Measurements from ENCODE around the gene PRKCD. TPM values are rescaled to one million over a fixed set of nuclear protein-coding genes. Genes with fewer than 3 reads are reported as not detected.

The PRKCD gene
- total RNA-seq, 1 experiment from 2014 or later: 25.2 TPM

DNA sequence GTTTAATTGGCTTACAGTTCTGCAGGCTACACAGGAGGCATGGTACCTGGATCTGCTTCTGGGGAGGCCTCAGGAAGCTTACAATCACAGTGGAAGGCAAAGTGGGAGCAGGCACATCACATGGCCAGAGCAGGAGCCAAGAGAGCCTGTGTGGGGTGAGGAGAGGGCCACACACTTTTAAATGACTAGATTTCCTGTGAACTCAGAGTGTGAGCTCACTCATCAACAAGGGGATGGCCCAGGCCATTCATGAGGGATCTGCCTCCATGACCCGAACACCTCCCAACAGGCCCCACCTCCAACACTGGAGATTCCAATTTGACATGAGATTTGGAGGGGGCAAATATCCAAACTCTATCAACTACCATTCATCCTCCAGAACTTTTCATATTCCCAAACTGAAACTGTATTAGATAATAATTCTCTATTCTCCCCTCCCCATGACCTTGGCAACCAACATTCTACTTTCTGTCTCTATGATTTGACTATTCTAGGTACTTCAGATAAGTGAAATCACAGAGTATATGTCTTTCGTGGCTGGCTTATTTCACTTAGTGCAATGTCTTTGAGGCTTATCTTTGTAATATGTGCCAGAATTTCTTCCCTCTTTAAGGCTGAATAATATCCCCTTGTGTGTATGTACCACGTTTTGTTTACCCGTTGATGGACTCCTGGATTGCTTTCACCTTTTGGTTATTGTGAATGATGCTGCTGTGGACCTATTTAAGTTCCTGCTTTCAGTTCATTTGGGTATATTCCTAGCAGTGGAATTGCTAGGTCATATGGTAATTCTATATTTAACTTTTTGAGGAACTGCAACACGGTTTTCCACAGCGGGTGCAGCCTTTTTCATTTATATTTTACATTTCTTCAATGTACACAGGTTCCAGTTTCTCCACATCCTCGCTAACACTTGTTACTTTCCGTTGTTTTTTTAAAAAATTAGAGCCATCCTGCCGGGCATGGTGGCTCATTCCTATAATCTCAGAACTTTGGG lies 51.0 kb downstream of the PRKCD start:
- no peak for TF ChIP-seq CTCF (IDR thresholded peaks at IDR 0.05; ENCODE audit: unreplicated experiment)
- no peak overlapping the region for H3K4me3 Mint-ChIP-seq (ENCODE audit: low read depth, unreplicated experiment)
- CTCF ChIA-PET: no interaction called here
- peaks cover under 1% of the 10 kb centered on the region for H3K36me3 Mint-ChIP-seq (ENCODE audit: insufficient read depth, unreplicated experiment)
- no peak for DNase-seq
- no peaks in the 10 kb centered on the region for H3K4me1 Mint-ChIP-seq (ENCODE audit: low read depth, unreplicated experiment)
- H3K9me3 Mint-ChIP-seq (ENCODE audit: low read depth, unreplicated experiment): no peaks in the 10 kb centered on the region
- H3K27ac Mint-ChIP-seq (ENCODE audit: unreplicated experiment): no peak overlapping the region
- BruUV-seq (replicated peaks): no TSS peak
- no peaks in the 10 kb centered on the region for H3K27me3 Mint-ChIP-seq (ENCODE audit: unreplicated experiment)
- intact Hi-C loops (cut with micrococcal nuclease; ENCODE audit: unreplicated experiment): no loop called here

GRCh38 chr3:53213276-53213675 lies 52.3 kb downstream of the PRKCD start:
- Mint-ChIP-seq H3K36me3 (ENCODE audit: insufficient read depth, unreplicated experiment) (peaks cover 10% of the 10 kb centered on the region), H3K4me3 (ENCODE audit: low read depth, unreplicated experiment) (no peak overlapping the region), H3K27ac (ENCODE audit: unreplicated experiment) (no peak overlapping the region), H3K27me3 (ENCODE audit: unreplicated experiment) (no peaks in the 10 kb centered on the region), H3K9me3 (ENCODE audit: low read depth, unreplicated experiment) (no peaks in the 10 kb centered on the region), H3K4me1 (ENCODE audit: low read depth, unreplicated experiment) (no peaks in the 10 kb centered on the region)
- BruUV-seq (replicated peaks): no TSS peak
- intact Hi-C loops (cut with micrococcal nuclease; ENCODE audit: unreplicated experiment): no loop called here
- TF ChIP-seq CTCF (IDR thresholded peaks at IDR 0.05; ENCODE audit: unreplicated experiment): no peak
- no peak for DNase-seq
- CTCF ChIA-PET: no interaction called here

GRCh38 chr3:53215816-53216215 lies 54.8 kb downstream of the PRKCD start:
- intact Hi-C loops (cut with micrococcal nuclease; ENCODE audit: unreplicated experiment): no loop called here
- no TSS peak for BruUV-seq (replicated peaks)
- Mint-ChIP-seq H3K4me1 (ENCODE audit: low read depth, unreplicated experiment) (no peaks in the 10 kb centered on the region), H3K27me3 (ENCODE audit: unreplicated experiment) (no peaks in the 10 kb centered on the region), H3K36me3 (ENCODE audit: insufficient read depth, unreplicated experiment) (peaks cover 31% of the 10 kb centered on the region), H3K9me3 (ENCODE audit: low read depth, unreplicated experiment) (no peaks in the 10 kb centered on the region), H3K27ac (ENCODE audit: unreplicated experiment) (no peak overlapping the region), H3K4me3 (ENCODE audit: low read depth, unreplicated experiment) (no peak overlapping the region)
- CTCF ChIA-PET: no interaction called here
- no peak for DNase-seq
- TF ChIP-seq CTCF (IDR thresholded peaks at IDR 0.05; ENCODE audit: unreplicated experiment): no peak

DNA sequence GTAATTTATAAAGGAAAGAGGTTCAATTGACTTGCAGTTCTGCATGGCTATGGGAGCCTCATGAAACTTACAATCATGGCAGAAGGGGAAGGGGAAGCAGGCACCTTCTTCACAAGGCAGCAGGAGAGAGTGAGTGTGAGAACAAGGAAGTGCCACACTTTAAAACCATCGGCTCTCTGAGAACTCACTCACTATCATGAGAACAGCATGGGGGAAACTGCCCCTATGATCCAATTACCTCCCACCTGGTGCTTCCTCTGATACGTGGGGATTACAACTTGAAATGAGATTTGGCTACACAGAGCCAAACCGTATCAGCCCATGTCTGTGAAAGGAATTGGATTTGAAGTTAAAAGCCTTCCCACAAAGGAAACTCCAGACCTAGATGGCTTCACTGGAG lies 55.7 kb downstream of the PRKCD start:
- BruUV-seq (replicated peaks): no TSS peak
- DNase-seq: no peak

More for the DNA sequence above, 55.7 kb downstream of the PRKCD start:
- Mint-ChIP-seq H3K4me3 (ENCODE audit: low read depth, unreplicated experiment) (no peak overlapping the region), H3K27ac (ENCODE audit: unreplicated experiment) (no peak overlapping the region), H3K27me3 (ENCODE audit: unreplicated experiment) (no peaks in the 10 kb centered on the region), H3K4me1 (ENCODE audit: low read depth, unreplicated experiment) (no peaks in the 10 kb centered on the region), H3K36me3 (ENCODE audit: insufficient read depth, unreplicated experiment) (peaks cover 39% of the 10 kb centered on the region), H3K9me3 (ENCODE audit: low read depth, unreplicated experiment) (no peaks in the 10 kb centered on the region)
- CTCF ChIA-PET: no interaction called here
- no peak for TF ChIP-seq CTCF (IDR thresholded peaks at IDR 0.05; ENCODE audit: unreplicated experiment)
- intact Hi-C loops (cut with micrococcal nuclease; ENCODE audit: unreplicated experiment): no loop called here
